Measurements from ENCODE around the gene SLC35E2B. TPM values are rescaled to one million over a fixed set of nuclear protein-coding genes. Genes with fewer than 3 reads are reported as not detected.

The SLC35E2B gene
- total RNA-seq, 2 donors from 2014 or later: 40.3 to 67.1 TPM

DNA sequence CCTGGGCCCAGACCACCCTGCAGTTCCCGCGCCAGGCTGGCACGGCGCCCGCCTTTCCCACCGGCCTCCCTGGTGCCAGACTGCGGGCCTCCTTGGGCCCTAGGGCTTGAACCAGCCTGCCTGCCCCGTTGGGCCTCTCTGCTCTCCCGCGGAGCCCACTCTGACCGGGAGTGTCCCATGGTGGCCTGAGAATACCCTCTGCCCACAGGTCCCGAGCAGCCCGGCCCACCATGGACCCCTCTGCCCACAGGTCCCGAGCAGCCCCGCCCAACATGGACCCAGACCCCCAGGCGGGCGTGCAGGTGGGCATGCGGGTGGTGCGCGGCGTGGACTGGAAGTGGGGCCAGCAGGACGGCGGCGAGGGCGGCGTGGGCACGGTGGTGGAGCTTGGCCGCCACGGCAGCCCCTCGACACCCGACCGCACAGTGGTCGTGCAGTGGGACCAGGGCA lies 69.4 kb downstream of the SLC35E2B start:
- DNase-seq (ENCODE audit: low spot score): no peak
- Histone ChIP-seq H3K27me3 (replicated peaks; ENCODE audit: insufficient read depth) (no peaks in the 10 kb centered on the region), H3K9me3 (no peaks in the 10 kb centered on the region), H3K4me3 (no peak overlapping the region), H3K27ac (no peak overlapping the region), H3K4me1 (replicated peaks) (no peaks in the 10 kb centered on the region), H3K36me3 (no peaks in the 10 kb centered on the region)
- TF ChIP-seq, protein P1, sequence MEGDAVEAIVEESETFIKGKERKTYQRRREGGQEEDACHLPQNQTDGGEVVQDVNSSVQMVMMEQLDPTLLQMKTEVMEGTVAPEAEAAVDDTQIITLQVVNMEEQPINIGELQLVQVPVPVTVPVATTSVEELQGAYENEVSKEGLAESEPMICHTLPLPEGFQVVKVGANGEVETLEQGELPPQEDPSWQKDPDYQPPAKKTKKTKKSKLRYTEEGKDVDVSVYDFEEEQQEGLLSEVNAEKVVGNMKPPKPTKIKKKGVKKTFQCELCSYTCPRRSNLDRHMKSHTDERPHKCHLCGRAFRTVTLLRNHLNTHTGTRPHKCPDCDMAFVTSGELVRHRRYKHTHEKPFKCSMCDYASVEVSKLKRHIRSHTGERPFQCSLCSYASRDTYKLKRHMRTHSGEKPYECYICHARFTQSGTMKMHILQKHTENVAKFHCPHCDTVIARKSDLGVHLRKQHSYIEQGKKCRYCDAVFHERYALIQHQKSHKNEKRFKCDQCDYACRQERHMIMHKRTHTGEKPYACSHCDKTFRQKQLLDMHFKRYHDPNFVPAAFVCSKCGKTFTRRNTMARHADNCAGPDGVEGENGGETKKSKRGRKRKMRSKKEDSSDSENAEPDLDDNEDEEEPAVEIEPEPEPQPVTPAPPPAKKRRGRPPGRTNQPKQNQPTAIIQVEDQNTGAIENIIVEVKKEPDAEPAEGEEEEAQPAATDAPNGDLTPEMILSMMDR (IDR thresholded peaks at IDR 0.05): no peak
- TF ChIP-seq POLR2A (IDR thresholded peaks at IDR 0.05): no peak
- 94% methylated on average over 11 of the region's 33 CpGs for WGBS
- intact Hi-C loops (cut with DNase I): loop anchor here (10.0 kb wide), 1 partner anchor 52 kb away; no protein-coding TSS in a partner anchor

DNA sequence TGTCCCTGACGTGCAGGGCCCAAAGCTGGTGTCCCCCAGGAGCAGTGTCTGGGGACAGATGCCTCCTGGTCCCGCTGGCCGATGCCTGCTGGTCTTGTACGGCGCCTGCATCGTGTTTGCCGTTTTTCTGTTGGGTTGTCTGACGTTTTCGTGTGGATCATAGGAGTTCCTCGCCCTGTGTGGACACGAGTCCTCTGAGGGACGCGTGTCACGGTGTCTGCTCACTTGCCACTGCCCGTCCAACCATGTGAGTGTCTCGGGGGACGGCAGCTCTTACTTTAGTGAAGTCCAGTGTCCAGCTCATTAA lies 69.9 kb downstream of the SLC35E2B start:
- Histone ChIP-seq H3K27ac (no peak overlapping the region), H3K27me3 (replicated peaks; ENCODE audit: insufficient read depth) (no peaks in the 10 kb centered on the region), H3K9me3 (no peaks in the 10 kb centered on the region), H3K4me1 (replicated peaks) (no peaks in the 10 kb centered on the region), H3K4me3 (no peak overlapping the region), H3K36me3 (no peaks in the 10 kb centered on the region)
- 90% methylated on average over 17 of the region's 17 CpGs for WGBS
- DNase-seq (ENCODE audit: low spot score): no peak
- TF ChIP-seq POLR2AphosphoS5 (IDR thresholded peaks at IDR 0.05) (no peak), POLR2A (IDR thresholded peaks at IDR 0.05) (no peak)
- TF ChIP-seq, protein P1 (IDR thresholded peaks at IDR 0.05): no peak
- intact Hi-C loops (cut with DNase I): loop anchor here (10.0 kb wide), 1 partner anchor 52 kb away; no protein-coding TSS in a partner anchor

DNA sequence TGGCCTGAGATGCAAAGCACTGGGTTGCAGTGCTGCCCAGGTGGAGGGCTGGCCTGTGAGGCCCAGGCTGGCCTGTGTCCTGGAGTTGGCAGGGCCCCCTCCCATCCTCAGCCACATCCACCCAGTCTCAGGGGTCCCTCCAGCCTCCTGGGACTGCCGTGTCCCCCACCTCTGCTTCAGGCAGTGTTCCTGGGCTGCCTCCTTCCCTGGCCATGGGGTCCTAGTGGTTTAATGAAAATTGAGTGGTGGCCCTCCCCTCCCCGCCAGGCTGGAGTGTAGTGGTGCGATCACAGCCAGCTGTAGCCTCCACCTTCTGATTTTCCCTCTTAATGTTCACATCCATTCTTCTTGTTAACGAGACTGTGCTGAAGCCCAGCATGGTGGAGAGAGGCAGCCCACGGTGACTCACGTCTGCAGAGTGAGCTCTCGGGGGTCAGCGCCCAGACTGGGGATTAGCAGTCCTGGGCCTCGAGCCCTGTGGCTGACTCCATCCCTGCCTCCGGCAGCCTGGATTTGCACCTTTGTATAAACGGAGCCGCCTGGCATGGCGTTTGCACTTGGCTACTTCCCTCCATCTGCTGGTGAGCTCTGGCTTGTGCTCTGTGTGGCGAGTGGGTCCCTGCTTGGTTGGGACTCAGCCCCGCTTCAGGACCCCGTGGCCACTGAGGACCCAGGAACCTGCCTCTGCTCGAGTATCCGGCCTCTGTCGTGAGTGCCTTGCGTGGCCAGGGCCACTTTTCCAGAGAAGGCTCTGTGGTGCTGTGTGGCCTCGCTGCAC lies 70.4 kb downstream of the SLC35E2B start:
- intact Hi-C loops (cut with DNase I): loop anchor here (10.0 kb wide), 1 partner anchor 53 kb away; no protein-coding TSS in a partner anchor
- Histone ChIP-seq H3K27ac (no peak overlapping the region), H3K4me1 (replicated peaks) (peaks cover 3% of the 10 kb centered on the region), H3K4me3 (no peak overlapping the region), H3K9me3 (no peaks in the 10 kb centered on the region), H3K36me3 (no peaks in the 10 kb centered on the region), H3K27me3 (replicated peaks; ENCODE audit: insufficient read depth) (no peaks in the 10 kb centered on the region)
- no peak for DNase-seq (ENCODE audit: low spot score)
- WGBS: 80% methylated on average over 21 of the region's 21 CpGs
- TF ChIP-seq POLR2AphosphoS5 (IDR thresholded peaks at IDR 0.05) (no peak), POLR2A (IDR thresholded peaks at IDR 0.05) (no peak)
- TF ChIP-seq, protein P1 (IDR thresholded peaks at IDR 0.05): no peak

DNA sequence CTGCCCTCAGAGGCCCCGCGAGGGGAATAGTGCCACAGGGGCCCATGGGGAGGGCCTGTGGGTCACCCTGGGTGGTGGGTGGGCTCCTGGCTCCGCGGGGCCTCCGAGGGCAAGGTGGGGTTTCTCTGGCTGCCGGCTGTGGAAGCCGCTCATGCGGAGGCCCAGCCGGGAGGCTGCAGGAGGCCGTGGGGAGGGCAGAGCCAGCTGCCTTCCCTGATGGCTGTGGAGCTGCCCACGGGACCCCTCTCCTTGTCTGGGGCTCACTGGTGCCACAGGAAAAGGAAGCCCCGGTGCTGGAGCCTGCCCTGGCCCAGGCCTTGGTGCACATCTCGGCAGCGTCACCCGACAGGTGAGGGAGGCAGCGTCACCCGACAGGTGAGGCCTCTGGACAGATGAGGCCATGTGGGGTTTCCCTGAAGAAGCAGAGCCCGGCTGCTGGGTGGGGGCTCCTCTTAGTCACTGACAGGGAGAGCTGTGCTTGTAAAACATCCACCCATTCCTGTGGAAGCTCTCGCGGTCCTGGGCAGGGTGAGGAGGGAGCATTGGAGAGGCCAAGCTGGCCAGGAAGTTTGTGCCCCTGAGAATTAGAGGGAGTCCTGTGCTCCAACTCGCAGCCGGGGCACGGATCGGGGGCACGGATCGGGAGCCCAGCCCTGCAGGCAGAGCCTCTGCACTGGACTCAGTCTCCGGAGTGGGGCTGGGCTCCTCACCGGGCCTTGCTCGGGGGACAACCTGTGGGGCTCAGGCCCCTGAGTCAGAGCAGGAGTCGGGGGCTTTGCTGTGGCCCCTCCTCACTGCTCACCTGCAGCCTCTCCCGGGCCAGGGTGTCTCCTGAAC lies 71.2 kb downstream of the SLC35E2B start:
- no peaks in the 10 kb centered on the region for H3K27me3 ChIP-seq (replicated peaks; ENCODE audit: insufficient read depth)
- no peaks in the 10 kb centered on the region for H3K36me3 ChIP-seq
- WGBS: 89% methylated on average over 16 of the region's 31 CpGs
- H3K27ac ChIP-seq: no peak overlapping the region
- peaks cover 11% of the 10 kb centered on the region for H3K4me1 ChIP-seq (replicated peaks)
- no peak overlapping the region for H3K4me3 ChIP-seq
- H3K9me3 ChIP-seq: no peaks in the 10 kb centered on the region
- TF ChIP-seq, protein P1 (IDR thresholded peaks at IDR 0.05): no peak
- DNase-seq (ENCODE audit: low spot score): no peak
- intact Hi-C loops (cut with DNase I): loop anchor here (10.0 kb wide), 1 partner anchor 53 kb away; no protein-coding TSS in a partner anchor
